NT2/D1 (cell line): ENCODE measurements around the gene SNRPA.

ENCODE experiments used
- DNase-seq: peaks from one replicate; pipeline ENCODE4 v3.0.0-alpha.2; 2011; ENCODE audit warnings: low read depth, low spot score
- H3K27me3 ChIP-seq: 2 replicates; pipeline ENCODE4 v1.6.0; 2011; ENCODE audit warnings: mild to moderate bottlenecking; ENCODE audit not compliant: insufficient read length, insufficient read depth
- H3K36me3 ChIP-seq: 2 replicates; pipeline ENCODE4 v1.6.1; 2011; ENCODE audit warnings: mild to moderate bottlenecking, low read length, mixed read lengths; ENCODE audit not compliant: insufficient read depth, insufficient read length
- H3K4me1 ChIP-seq: 2 replicates; pipeline ENCODE4 v1.5.1; 2011; ENCODE audit not compliant: insufficient read depth, insufficient read length
- H3K4me3 ChIP-seq: 2 replicates; pipeline ENCODE4 v1.5.1; 2011; ENCODE audit warnings: low read depth; ENCODE audit not compliant: insufficient read length
- H3K9ac ChIP-seq: 2 replicates; pipeline ENCODE4 v1.6.0; 2011; ENCODE audit warnings: low read depth; ENCODE audit not compliant: insufficient read length
- H3K9me3 ChIP-seq: 2 replicates; pipeline ENCODE4 v1.5.1; 2011; ENCODE audit warnings: mild to moderate bottlenecking, low read length; ENCODE audit not compliant: insufficient read depth
- SUZ12 ChIP-seq: IDR thresholded peaks from 2 replicates; pipeline ENCODE4 v1.6.1; 2011; ENCODE audit not compliant: insufficient read length, insufficient read depth; ENCODE audit errors: extremely low read depth
- YY1 ChIP-seq: IDR thresholded peaks from 2 replicates; pipeline ENCODE4 v1.6.1; 2011; ENCODE audit not compliant: insufficient read length, insufficient read depth
- ZNF274 ChIP-seq: IDR thresholded peaks from 2 replicates; pipeline ENCODE4 v1.6.1; 2011; ENCODE audit warnings: mild to moderate bottlenecking, low read depth, low read length

SNRPA gene

DNA sequence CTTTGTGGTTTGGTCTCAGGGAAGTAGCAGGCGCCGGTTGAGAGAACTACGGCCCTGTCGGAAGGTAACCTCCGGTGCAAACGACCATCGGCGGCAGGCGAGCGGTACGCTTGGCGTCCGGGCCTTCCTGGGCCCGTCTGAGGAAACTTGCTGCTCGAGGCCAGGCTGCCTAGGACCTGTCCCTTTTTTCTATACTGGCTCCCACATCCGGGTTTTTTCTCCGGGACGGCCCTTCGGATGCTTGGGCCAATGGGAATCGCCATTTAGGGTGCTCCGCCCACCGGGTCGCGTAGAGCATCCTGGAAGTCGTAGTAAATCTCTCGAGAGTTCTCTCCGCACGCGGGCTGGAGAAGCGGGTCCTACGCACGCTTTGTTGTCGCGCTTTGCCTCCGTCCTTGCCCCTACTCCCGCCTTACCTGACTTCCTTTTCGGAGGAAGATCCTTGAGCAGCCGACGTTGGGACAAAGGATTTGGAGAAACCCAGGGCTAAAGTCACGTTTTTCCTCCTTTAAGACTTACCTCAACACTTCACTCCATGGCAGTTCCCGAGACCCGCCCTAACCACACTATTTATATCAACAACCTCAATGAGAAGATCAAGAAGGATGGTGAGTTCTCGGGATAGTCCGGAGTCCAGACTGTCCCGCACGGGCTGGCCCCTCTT, at the start of gene SNRPA:
Gene SNRPA (plus strand): TSS at position 330 of the 664 bp plus-strand sequence. CDS start 206 bp downstream, at position 536.
- Histone ChIP-seq H3K9ac (peak within 1 kb of the TSS; percentile 99), H3K9me3 (no peaks in the 10 kb centered on the region), H3K4me3 (peak within 1 kb of the TSS; percentile 75), H3K36me3 (peaks cover 33% of the 10 kb centered on the region), H3K27me3 (no peaks in the 10 kb centered on the region), H3K4me1 (peaks cover 13% of the 10 kb centered on the region)
- peak; percentile 95 for DNase-seq
- TF ChIP-seq ZNF274 (no peak), SUZ12 (no peak), YY1 (no peak)

DNA sequence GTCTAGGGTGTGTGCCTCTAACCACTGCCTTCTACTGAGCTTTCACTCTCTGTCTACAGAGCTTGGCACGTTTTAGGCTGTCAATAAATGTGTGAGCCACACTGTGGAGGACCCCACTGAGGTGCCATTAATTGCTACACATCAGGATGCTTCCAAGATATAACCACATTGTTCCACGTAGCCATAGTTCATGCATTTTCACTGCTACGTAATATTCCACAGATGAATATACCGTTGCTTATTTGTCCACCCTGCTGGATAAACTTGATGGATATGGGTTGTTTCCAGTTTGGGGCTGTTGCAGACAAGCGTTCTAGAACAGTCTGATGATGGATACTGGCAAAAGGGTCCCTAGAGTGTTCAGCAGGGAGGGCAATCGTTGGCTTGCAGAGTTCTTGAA, 49.2 kb upstream of the SNRPA start:
- Histone ChIP-seq H3K27me3 (no peaks in the 10 kb centered on the region), H3K36me3 (peaks cover 51% of the 10 kb centered on the region), H3K9ac (no peak overlapping the region), H3K4me3 (no peak overlapping the region), H3K9me3 (no peaks in the 10 kb centered on the region), H3K4me1 (peaks cover 7% of the 10 kb centered on the region)
- no peak for DNase-seq
- no peak for TF ChIP-seq ZNF274
- TF ChIP-seq SUZ12 = no peak

DNA sequence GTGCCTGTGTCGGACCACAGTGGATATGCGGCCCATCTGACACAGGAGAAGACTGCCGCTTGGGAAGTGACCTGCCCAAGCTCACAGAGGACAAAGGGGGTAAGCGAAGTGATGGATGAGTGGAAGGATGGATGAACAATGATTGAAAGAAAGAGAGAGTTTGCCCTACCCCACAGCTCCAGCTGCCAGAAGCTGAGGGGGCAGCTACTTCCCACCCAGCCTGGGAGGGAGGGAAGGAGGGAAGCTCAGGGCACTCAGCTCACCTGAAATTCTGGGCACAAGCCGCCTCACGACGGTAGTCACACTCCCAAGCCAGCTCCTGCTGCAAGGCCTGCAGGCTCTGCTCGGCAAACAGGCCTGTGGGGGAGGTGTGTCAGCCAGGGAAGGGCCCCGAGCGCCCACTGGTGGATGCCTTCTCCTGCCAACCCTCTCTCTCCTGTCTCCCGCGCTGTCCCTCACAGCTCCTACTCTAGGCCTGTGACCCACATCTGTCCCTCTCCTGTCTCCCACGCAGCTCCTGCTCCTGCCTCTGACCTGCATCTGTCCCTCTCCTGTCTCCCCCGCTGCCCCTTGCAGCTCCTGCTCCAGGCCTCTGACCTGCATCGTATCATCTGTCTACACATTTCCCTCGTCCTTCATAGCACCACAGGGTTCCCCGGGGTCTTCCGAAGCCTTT, 48.5 kb upstream of the SNRPA start:
- no peaks in the 10 kb centered on the region for H3K27me3 ChIP-seq
- TF ChIP-seq YY1 = no peak
- TF ChIP-seq SUZ12 = no peak
- TF ChIP-seq ZNF274 = no peak
- DNase-seq = peak; percentile 47
- peaks cover 7% of the 10 kb centered on the region for H3K4me1 ChIP-seq
- no peaks in the 10 kb centered on the region for H3K9me3 ChIP-seq
- H3K4me3 ChIP-seq = no peak overlapping the region
- H3K36me3 ChIP-seq = peaks cover 49% of the 10 kb centered on the region
- H3K9ac ChIP-seq = peak overlapping the region; percentile 71

DNA sequence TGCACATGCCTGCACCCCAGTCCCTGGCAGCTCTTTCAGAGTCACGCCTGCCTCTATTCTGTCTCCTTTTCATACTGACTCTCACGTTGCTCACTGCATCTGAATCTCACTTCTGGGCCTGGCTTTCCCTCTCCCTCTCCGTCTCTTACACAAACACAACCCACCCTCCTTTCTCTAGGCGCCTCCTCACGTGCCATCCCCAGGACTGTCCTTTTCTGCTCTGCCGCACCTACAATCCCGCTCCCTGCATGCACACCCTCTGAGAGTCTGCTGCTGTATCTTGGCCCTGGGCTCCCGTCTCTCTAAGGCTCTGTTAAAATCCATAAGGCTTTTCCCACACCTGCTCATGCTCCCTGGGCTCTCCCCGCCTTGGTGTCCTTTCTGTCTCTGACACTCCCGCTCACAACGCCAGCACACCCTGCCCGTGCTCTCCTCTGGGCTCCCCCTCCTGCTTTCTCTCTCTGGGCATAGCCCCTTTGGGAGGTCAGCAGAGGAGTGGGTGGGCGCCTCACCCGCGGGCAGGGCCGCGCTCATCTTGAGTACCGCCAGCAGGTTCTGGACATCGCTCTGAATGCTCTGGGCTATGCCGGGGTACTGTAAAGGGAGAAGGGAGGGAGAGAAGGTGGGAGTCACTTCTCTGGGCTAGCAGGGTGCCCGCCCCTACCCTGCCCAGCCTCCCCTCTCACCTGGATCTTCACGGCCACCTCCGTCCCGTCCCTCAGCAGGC, 47.8 kb upstream of the SNRPA start:
- Histone ChIP-seq H3K36me3 (peaks cover 51% of the 10 kb centered on the region), H3K4me1 (peaks cover 7% of the 10 kb centered on the region), H3K4me3 (no peak overlapping the region), H3K27me3 (no peaks in the 10 kb centered on the region), H3K9me3 (no peaks in the 10 kb centered on the region), H3K9ac (no peak overlapping the region)
- TF ChIP-seq ZNF274 (no peak), YY1 (no peak), SUZ12 (no peak)
- no peak for DNase-seq

DNA sequence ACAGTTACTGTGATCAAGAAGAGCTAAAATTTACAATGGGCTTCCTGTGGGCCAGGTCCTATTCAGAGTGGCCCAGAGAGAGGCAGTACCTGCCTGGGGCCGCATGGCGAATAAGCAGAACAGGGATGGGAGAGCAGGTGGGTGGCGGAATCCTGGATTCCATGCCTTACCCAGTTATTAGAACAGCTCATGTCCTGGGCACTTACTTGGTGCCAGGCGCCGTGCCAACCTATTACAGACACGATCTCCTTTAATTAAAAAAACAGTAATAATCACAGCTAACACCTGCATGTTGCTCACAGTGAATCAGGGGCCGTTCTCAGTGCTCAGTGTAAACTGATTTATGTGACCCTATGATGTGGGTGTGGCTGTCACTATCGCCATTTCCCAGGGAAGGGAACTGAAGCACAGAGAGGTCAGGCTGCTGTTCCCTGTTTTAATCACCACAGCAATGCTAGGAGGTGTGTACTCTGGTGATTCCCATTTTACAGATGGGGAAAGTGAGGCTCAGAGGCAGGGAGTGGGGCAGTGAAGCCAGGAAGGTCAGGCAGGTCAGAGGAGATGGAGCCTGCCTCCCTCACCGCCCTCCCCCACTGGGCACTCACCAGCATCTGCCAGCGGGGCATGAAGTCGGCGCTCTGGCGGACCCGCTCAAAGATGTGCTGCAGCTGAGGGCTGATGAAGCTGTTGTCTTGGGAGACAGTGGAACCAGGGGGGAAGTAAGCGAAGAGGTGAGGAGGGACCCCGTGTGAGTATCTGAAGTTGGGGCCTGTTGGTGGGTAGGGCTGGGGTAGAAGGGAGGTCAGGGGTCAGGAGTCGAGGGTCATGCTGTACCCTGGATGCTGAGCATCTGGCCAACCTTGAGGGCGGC, 46.3 kb upstream of the SNRPA start:
- TF ChIP-seq ZNF274 (no peak), YY1 (no peak), SUZ12 (no peak)
- no peaks in the 10 kb centered on the region for H3K9me3 ChIP-seq
- no peak overlapping the region for H3K4me3 ChIP-seq
- H3K4me1 ChIP-seq = peaks cover 7% of the 10 kb centered on the region
- no peaks in the 10 kb centered on the region for H3K27me3 ChIP-seq
- H3K36me3 ChIP-seq = peaks cover 52% of the 10 kb centered on the region
- no peak for DNase-seq
- H3K9ac ChIP-seq = no peak overlapping the region

GRCh38 chr19:40705362-40705651, 45.7 kb upstream of the SNRPA start:
- H3K4me3 ChIP-seq = no peak overlapping the region
- no peak for TF ChIP-seq YY1
- no peak for TF ChIP-seq SUZ12
- no peak for TF ChIP-seq ZNF274
- no peaks in the 10 kb centered on the region for H3K27me3 ChIP-seq
- peaks cover 55% of the 10 kb centered on the region for H3K36me3 ChIP-seq
- H3K9me3 ChIP-seq = no peaks in the 10 kb centered on the region
- peaks cover 7% of the 10 kb centered on the region for H3K4me1 ChIP-seq
- DNase-seq = no peak
- H3K9ac ChIP-seq = no peak overlapping the region
